Peyer's patch (tissue), 4 donors: Measurements from ENCODE around the gene TRPM6. TPM values are rescaled to one million over a fixed set of nuclear protein-coding genes. Genes with fewer than 3 reads are reported as not detected.

Experiments used
- DNase-seq, 3 donors: peaks; one replicate each; pipeline ENCODE4 v3.0.0-alpha.2; 2017 to 2019
- H3K27ac ChIP-seq, 4 donors: fragments of 200-600 bp; sonication (generic); one replicate each; pipeline ENCODE4 v1.5.1; 2016 to 2019
- H3K27me3 ChIP-seq, 2 donors: fragments of 200-600 bp; sonication (generic); one replicate each; pipeline ENCODE4 v1.5.1; 2019
- H3K36me3 ChIP-seq, 3 donors: fragments of 200-600 bp; sonication (generic); one replicate each; pipeline ENCODE4 v1.5.1; 2016 to 2019
- H3K4me1 ChIP-seq, 4 donors: fragments of 200-600 bp; sonication (generic); one replicate each; pipeline ENCODE4 v1.5.1; 2016 to 2019
- H3K4me3 ChIP-seq, 4 donors: fragments of 200-600 bp; sonication (generic); 1 replicate in 3 of 4; 2 replicates in 1 of 4; pipeline ENCODE4 v1.5.1; 2016 to 2019; ENCODE audit warnings: mild to moderate bottlenecking in 1 of 4
- H3K9me3 ChIP-seq, 4 donors: fragments of 200-600 bp; sonication (generic); one replicate each; pipeline ENCODE4 v1.5.1; 2016 to 2019; ENCODE audit warnings: mild to moderate bottlenecking in 1 of 4
- CTCF ChIP-seq, 6 experiments: fragments of 450-650 bp in 4 of 6; fragments of 200-600 bp in 2 of 6; sonication (generic) in 1 of 6; IDR thresholded peaks; one replicate each; pipeline ENCODE4 v1.5.1; 2017 to 2019; ENCODE audit warnings: antibody characterized with exemption in 6 of 6, mild to moderate bottlenecking in 3 of 6, moderate library complexity in 1 of 6
- POLR2A ChIP-seq, 2 donors: fragments of 450-650 bp; IDR thresholded peaks; one replicate each; pipeline ENCODE4 v1.5.1; 2017; ENCODE audit warnings: antibody characterized with exemption in 2 of 2, mild to moderate bottlenecking in 2 of 2, moderate library complexity in 2 of 2
- total RNA-seq, 4 donors: library from RNA; depleted of rRNA; stranded (reverse); fragments of >200 nt; gene quantifications; one replicate each; pipeline ENCODE4 v1.1.0, GENCODE V29; 2016

The TRPM6 gene
- total RNA-seq, 4 donors from 2014 or later: 3.3 to 25.1 (median 16.2) TPM

- no peaks in the 10 kb centered on the region for H3K27me3 ChIP-seq
- no peak overlapping the region for H3K27ac ChIP-seq
- no peak for TF ChIP-seq CTCF (IDR thresholded peaks at IDR 0.05)
- TF ChIP-seq POLR2A (IDR thresholded peaks at IDR 0.05): no peak
- no peaks in the 10 kb centered on the region for H3K36me3 ChIP-seq
- no peaks in the 10 kb centered on the region for H3K4me1 ChIP-seq
- no peak for DNase-seq
- H3K4me3 ChIP-seq: no peak overlapping the region
- H3K9me3 ChIP-seq: no peaks in the 10 kb centered on the region
These were observed 49.4 kb downstream of the TRPM6 start for GRCh38 chr9:74838351-74838750.

GRCh38 chr9:74824654-74825053 lies 63.1 kb downstream of the TRPM6 start:
- no peaks in the 10 kb centered on the region for H3K27me3 ChIP-seq
- H3K4me1 ChIP-seq: no peaks in the 10 kb centered on the region
- no peak overlapping the region for H3K4me3 ChIP-seq
- DNase-seq: peak in 1 of 3 donors; percentile 62
- H3K9me3 ChIP-seq: no peaks in the 10 kb centered on the region
- TF ChIP-seq CTCF (IDR thresholded peaks at IDR 0.05) (no peak), POLR2A (IDR thresholded peaks at IDR 0.05) (no peak)
- H3K27ac ChIP-seq: no peak overlapping the region
- H3K36me3 ChIP-seq: peaks cover 0 to 7% (median 0%) of the 10 kb centered on the region in 3 donors

- H3K4me1 ChIP-seq: no peaks in the 10 kb centered on the region
- H3K36me3 ChIP-seq: no peaks in the 10 kb centered on the region
- no peaks in the 10 kb centered on the region for H3K9me3 ChIP-seq
- DNase-seq: no peak
- no peak overlapping the region for H3K27ac ChIP-seq
- H3K27me3 ChIP-seq: no peaks in the 10 kb centered on the region
- TF ChIP-seq CTCF (IDR thresholded peaks at IDR 0.05) (no peak), POLR2A (IDR thresholded peaks at IDR 0.05) (no peak)
- H3K4me3 ChIP-seq: no peak overlapping the region
These were observed 66.1 kb downstream of the TRPM6 start for GRCh38 chr9:74821636-74822035.

- no peak for DNase-seq
- H3K27me3 ChIP-seq: no peaks in the 10 kb centered on the region
- peak in 2 of 6 experiments; percentile 24 to 40 for TF ChIP-seq CTCF (IDR thresholded peaks at IDR 0.05)
- TF ChIP-seq POLR2A (IDR thresholded peaks at IDR 0.05): no peak
- H3K9me3 ChIP-seq: no peaks in the 10 kb centered on the region
- no peak overlapping the region for H3K4me3 ChIP-seq
- H3K4me1 ChIP-seq: no peaks in the 10 kb centered on the region
- no peak overlapping the region for H3K27ac ChIP-seq
- no peaks in the 10 kb centered on the region for H3K36me3 ChIP-seq
These were observed 69.9 kb downstream of the TRPM6 start for GRCh38 chr9:74817816-74818215.

DNA sequence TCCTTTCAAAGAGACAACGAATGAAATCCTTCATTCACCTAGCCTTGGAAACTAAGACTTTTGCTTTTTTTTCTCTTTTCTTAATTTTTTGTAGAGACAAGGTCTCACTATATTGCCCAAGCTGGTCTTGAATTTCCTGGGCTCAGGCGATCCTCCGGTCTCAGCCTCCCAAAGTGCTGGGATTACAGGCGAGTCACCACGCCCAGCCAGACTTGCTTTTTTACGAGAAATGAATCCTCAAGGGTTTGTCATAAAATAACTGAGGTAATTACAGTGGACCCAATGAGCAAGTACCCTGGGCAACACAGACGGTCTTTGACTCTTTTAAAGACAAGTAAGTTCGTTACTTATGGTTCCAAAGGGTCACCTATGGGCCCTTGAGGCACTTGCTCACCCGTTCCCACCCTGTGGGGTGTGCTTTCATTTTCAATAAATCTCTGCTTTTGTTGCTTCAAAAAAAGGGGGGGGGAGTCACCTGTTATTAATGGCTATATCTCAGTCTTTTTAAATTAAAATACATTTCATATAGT lies 70.4 kb downstream of the TRPM6 start:
- H3K4me3 ChIP-seq: no peak overlapping the region
- DNase-seq: no peak
- no peaks in the 10 kb centered on the region for H3K9me3 ChIP-seq
- H3K4me1 ChIP-seq: no peaks in the 10 kb centered on the region
- no peak overlapping the region for H3K27ac ChIP-seq
- H3K36me3 ChIP-seq: no peaks in the 10 kb centered on the region
- no peaks in the 10 kb centered on the region for H3K27me3 ChIP-seq
- TF ChIP-seq CTCF (IDR thresholded peaks at IDR 0.05) (no peak), POLR2A (IDR thresholded peaks at IDR 0.05) (no peak)

DNA sequence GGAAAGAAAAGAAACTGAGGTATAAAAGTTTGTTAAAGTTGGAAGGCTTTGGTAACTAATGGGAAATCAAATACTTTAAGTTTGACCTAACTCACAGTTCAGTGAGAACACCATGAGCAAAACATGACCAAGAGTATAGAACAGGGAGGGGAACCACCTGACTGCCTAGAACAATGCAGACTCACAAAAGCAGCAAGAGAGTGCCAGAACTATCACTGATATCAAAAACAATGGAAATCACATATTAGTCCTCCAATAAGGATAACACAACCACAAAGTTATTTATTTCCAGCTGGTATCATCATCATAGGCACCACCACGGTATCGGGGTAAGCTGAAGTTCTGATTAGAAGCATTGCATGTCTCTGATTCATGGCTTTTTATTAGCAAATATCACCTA lies 77.5 kb downstream of the TRPM6 start:
- no peak overlapping the region for H3K4me3 ChIP-seq
- TF ChIP-seq CTCF (IDR thresholded peaks at IDR 0.05): no peak
- TF ChIP-seq POLR2A (IDR thresholded peaks at IDR 0.05): no peak
- no peaks in the 10 kb centered on the region for H3K4me1 ChIP-seq
- no peak for DNase-seq
- H3K9me3 ChIP-seq: no peaks in the 10 kb centered on the region
- no peak overlapping the region for H3K27ac ChIP-seq
- peaks cover 0 to 4% (median 0%) of the 10 kb centered on the region in 3 donors for H3K36me3 ChIP-seq
- H3K27me3 ChIP-seq: no peaks in the 10 kb centered on the region
